Measurements from ENCODE around the gene USE1.

GRCh38 chr19:17235971-17236777 lies 21.0 kb downstream of the USE1 start:
- TF ChIP-seq POLR2A (IDR thresholded peaks at IDR 0.05) (no peak), CTCF (IDR thresholded peaks at IDR 0.05) (no peak)
